DMS 273 (cell line): ENCODE measurements around the gene GABBR2.
"Not testable (repeated sequence)": the region's sequence is repeated elsewhere in the genome, so short reads cannot be mapped to it uniquely, and the experiment has no call there.

Experiments used
- DNase-seq: peaks from one replicate; lab custom pipeline; 2025; ENCODE audit not compliant: unreplicated experiment; lab: John Stamatoyannopoulos, UW

The GABBR2 gene

GRCh38 chr9:98488571-98489312 lies 220.0 kb downstream of the GABBR2 start:
- no peak for DNase-seq

DNA sequence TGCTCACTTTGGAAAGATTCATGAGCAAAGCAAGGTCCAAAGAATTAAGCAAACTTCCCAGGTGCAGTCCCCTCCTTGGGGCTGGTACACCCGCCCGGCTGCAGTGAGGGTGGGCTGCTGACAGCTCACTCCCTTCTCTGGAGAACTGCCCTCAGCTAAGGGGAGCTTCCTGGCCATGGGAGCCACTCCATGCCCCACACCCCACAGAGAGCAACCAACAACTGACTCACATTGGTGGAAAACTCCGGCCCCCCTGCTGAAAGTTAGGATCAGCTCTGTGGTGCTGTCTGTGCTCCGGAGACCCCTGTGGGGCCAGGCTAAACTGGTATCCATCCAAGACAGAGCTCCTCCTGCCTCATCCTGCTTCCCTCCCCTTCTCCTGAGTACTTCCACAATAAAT lies 223.0 kb downstream of the GABBR2 start:
- no peak for DNase-seq

DNA sequence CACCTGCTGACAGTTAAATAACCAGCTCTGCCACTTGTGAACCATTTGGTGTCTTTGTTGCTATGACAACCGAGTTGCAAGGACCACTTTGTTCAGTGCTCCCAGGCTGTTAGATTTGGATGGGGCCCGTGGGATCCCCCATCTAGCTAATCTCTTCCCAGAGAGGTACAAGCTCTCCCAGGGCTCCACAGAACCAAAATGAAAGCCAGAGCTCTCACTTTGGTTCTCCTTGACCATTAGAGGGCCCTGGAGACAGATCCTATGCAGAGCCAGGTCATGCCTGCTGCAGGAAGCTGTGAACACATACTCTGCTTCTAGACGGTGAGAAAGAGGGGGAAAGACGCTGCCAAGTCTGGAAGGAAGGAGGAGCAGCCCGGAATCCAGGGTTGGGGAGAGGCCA lies 224.6 kb downstream of the GABBR2 start:
- no peak for DNase-seq

- no peak for DNase-seq
Observed at GRCh38 chr9:98482226-98482625, 226.5 kb downstream of the GABBR2 start.

DNA sequence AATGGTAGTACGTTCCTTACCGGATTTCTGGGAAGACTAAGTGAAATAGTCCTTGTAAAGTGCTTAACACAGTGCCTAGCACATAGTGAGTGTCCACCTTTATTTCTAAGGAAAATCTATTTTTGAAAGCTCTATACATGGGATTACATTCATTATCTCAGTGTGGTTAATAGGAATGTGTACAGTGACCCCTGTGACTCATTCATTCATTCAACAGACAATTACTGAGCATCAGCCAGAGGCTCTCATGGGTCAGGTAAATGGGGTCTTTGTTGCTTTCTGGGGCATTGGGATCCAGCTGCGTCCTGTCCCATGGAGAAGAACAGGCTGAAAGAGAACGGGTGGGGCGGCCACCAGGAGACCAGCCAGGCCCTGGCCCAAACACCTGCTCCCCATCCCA lies 227.1 kb downstream of the GABBR2 start:
- DNase-seq: no peak

DNA sequence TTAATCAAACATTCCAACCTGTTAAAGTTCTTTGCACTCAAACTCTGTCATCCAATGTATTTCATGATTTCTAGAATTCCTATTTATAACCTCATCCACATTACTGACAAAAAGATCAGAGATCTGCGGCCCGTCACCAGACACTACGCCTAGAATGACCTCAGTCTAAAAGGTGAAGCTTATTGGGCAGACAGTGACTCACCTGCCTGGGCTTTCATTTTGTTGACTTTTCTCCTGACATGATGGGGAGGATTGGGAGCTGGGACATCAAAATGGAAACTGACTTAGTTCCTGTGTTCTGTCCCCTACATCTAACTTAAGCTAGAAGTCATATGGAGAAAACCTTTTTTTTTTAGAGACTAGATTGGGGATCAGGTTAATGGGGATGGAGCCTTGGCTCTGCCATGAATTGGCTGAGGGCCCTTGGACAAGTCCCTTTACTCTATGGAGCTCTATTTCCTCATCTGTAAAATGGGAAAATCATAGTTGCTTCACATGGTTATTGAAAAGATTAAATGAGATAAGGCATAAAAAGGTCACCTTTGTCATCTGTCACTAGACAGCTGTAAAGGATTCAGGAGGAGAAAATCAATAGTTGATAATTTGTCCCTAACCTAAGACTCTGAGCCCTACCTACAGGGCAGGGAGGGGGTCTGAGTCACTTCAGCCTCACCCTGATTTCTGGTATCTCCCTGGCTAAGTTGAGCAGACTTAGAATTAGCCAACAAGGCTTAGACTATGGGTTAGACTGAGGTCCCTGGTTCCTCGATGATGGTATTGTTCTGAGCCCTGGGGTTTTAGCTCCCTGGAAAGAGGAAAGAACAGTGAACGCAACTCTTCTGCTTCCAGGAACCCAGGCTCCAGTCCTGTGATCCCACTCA lies 228.5 kb downstream of the GABBR2 start:
- no peak for DNase-seq

GRCh38 chr9:98479449-98479848 lies 229.3 kb downstream of the GABBR2 start:
- DNase-seq: no peak

DNA sequence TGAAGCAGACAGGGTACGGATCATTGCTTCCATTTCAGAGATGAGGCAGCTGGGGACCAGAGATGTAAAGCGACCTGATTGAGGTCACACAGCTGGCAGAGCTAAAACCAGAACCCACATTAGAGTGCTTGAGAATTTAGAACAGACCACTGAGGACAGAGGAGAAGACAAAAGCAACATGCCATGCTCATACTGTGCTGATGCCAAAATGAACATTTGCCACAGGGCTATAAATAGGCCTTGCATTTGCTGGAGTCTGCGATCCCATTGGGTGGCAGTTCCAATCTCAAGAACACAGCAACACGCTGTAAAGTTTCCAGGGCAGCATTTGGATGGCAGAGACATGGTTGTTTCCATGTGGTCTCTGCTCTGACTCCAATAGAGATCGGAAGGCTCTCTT lies 230.9 kb downstream of the GABBR2 start:
- peak; percentile 8 for DNase-seq

GRCh38 chr9:98472216-98472615 lies 236.5 kb downstream of the GABBR2 start:
- no peak for DNase-seq

DNA sequence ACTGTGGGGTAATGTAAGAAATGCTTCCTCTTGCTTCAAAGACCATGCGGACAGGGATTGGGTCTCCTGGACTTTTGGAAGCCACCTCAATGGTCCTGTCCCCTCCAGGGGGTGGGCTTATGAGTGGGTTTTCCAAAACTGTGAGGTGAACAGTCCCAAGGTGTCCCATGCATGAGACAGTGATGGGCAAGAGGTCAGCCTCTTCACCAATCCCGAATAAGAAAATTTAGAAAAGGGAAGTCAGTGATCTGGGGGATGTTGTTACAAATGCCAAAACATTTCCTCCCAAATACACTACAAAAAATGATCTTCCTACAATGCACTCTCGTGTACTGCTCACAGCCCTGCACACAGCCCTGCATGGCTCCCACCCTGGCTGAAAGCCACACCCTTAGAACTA lies 237.6 kb downstream of the GABBR2 start:
- no peak for DNase-seq

GRCh38 chr9:98468567-98469239 lies 240.0 kb downstream of the GABBR2 start:
- no peak for DNase-seq

GRCh38 chr9:98465799-98466198 lies 242.9 kb downstream of the GABBR2 start:
- DNase-seq: no peak

DNA sequence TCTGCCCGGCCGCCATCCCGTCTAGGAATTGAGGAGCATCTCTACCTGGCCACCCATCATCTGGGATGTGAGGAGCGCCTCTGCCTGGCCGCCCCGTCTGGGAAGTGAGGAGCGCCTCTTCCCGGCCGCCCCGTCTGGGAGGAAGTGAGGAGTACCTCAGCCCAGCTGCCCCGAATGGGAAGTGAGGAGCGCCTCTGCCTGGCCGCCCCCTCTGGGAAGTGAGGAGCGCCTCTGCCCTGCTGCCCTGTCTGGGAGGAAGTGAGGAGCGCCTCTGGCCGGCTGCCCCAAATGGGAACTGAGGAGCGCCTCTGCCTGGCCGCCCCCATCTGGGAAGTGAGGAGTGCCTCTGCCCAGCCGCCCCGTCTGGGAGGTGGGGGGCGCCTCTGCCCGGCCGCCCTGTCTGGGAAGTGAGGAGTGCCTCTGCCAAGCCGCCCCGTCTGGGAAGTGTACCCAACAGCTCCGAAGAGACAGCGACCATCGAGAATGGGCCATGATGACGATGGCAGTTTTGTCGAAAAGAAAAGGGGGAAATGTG lies 244.5 kb downstream of the GABBR2 start:
- not testable (repeated sequence) for DNase-seq

DNA sequence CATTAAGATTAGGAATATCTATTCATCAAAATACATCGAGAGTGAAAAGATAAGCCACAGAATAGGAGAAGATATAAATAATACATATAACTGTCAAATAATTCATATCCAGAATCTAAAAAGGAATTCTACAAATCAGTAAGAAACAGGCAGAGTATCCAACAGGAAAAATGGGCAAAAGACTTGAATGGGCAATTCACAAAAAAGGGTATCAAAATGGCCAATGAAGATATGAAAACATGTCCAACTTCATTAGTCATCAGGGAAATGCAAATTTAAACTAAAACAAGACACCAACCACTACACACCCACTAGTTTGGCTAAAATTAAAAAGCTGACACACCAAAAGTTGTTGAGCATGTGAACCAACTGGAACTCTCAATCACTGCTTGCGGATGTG lies 246.4 kb downstream of the GABBR2 start:
- no peak for DNase-seq

- DNase-seq: no peak
Observed at GRCh38 chr9:98460704-98461103, 248.0 kb downstream of the GABBR2 start.

GRCh38 chr9:98457726-98458370 lies 250.9 kb downstream of the GABBR2 start:
- DNase-seq: no peak

- DNase-seq: no peak
Observed at GRCh38 chr9:98456156-98456613, 252.6 kb downstream of the GABBR2 start.

GRCh38 chr9:98455256-98456155 lies 253.2 kb downstream of the GABBR2 start:
- no peak for DNase-seq

DNA sequence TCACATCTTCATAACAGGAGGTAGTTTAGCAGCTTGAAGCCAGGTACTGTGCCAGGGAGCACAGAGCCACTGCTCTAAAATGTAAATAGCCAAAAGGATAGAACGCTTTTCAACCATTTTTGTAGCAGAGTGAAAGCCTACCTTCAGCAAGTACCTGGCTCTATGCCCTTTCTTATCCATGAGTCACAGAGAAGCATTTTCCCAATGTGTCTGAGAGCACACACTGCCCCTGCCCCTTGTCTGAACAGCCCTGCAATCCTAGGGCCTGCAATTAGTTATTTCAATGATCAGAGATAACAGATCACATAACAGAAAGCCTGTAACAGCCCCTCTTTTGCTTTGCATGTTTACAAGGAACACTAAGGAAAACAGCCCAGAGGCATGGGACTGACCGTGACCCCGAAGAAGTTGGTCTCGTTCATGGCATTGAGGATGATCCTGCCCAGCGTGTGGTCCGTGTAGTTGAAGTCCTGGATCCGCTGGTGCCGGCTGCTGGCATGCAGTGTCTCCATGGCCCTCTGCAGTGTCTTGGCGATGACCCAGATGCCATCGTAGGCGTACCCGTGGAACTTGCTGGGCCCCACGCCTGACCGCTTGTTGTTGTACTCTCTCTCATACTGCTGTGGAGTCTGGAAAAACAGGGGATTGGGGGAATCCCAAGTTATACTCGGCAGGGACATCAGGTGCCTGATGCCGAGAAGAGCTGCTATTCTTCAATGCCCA lies 255.0 kb downstream of the GABBR2 start:
- no peak for DNase-seq
